Measurements from ENCODE around the gene ADK. TPM values are rescaled to one million over a fixed set of nuclear protein-coding genes. Genes with fewer than 3 reads are reported as not detected.

The ADK gene
- total and polyA plus RNA-seq, 2 donors (not counting 1 experiment from before 2014, with no cell fraction given), result 25.3 to 47.8 TPM

DNA sequence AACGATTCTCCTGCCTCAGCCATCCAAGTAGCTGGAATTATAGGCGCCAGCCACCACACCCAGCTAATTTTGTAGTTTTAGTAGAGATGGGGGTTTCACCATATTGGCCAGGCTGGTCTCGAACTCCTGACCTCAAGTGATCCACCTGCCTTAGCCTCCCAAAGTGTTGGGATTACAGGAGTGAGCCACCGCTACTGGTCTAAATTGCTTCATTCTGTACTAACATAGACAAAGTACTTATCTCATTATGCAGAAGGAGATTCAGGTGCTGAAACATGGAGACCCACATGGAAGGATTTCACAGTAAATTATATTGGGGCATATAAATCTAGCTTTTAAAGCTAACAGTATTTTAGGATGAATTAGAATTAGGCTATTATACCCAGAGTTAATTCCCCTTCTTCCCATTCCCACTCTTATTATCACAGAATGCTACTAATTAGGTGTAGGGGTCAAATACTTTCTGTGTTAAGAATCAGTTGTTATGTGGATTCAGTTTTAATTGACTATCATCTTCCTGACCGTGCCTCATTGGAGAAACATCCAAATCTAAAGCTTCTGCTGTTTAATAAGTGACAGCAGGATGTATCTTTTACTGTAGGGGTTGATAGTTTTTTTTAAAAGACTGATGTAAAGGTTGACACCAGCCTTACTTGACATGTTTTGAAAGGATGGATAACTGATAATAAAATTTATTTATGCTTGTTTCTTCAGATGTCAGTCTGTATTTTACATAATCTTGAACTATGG, 27.2 kb downstream of the ADK start:
- Histone ChIP-seq H3K9me3 (ENCODE audit: control insufficient read depth, insufficient read depth, low read depth, low read length) (no peaks in the 10 kb centered on the region), H3K27me3 (ENCODE audit: control insufficient read depth, insufficient read depth, low read length) (no peaks in the 10 kb centered on the region), H2AFZ (ENCODE audit: low read length) (no peak overlapping the region), H3K27ac (ENCODE audit: insufficient read depth, low read length) (no peak overlapping the region), H3K4me3 (replicated peaks in 1 of 4; ENCODE audit: control extremely low read depth in 1 of 4, insufficient read depth in 1 of 4, low read depth in 3 of 4, low read length in 4 of 4) (no peak overlapping the region), H3K9ac (ENCODE audit: insufficient read depth, low read length) (no peak overlapping the region), H4K20me1 (ENCODE audit: control insufficient read depth, extremely low read depth, insufficient read depth, low read length) (no peaks in the 10 kb centered on the region), H3K4me1 (ENCODE audit: control insufficient read depth, extremely low read depth, insufficient read depth, low read length) (no peaks in the 10 kb centered on the region), H3K36me3 (ENCODE audit: control insufficient read depth, insufficient read depth, low read length) (no peaks in the 10 kb centered on the region), H3K79me2 (ENCODE audit: control insufficient read depth, insufficient read depth, low read length) (peaks cover 43% of the 10 kb centered on the region), H3K4me2 (ENCODE audit: extremely low read depth, insufficient read depth, low read length) (no peak overlapping the region)
- TF ChIP-seq, protein P1, sequence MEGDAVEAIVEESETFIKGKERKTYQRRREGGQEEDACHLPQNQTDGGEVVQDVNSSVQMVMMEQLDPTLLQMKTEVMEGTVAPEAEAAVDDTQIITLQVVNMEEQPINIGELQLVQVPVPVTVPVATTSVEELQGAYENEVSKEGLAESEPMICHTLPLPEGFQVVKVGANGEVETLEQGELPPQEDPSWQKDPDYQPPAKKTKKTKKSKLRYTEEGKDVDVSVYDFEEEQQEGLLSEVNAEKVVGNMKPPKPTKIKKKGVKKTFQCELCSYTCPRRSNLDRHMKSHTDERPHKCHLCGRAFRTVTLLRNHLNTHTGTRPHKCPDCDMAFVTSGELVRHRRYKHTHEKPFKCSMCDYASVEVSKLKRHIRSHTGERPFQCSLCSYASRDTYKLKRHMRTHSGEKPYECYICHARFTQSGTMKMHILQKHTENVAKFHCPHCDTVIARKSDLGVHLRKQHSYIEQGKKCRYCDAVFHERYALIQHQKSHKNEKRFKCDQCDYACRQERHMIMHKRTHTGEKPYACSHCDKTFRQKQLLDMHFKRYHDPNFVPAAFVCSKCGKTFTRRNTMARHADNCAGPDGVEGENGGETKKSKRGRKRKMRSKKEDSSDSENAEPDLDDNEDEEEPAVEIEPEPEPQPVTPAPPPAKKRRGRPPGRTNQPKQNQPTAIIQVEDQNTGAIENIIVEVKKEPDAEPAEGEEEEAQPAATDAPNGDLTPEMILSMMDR (conservative IDR thresholded peaks at IDR 0.05 in 1 of 2, IDR thresholded peaks at IDR 0.05 in 1 of 2; ENCODE audit: low read depth in 1 of 2, low read length in 2 of 2), result no peak
- TF ChIP-seq EZH2 (IDR thresholded peaks at IDR 0.05; ENCODE audit: low read length, missing control alignments), result no peak
- no peak for DNase-seq (ENCODE audit: low read depth in 2 of 2)

DNA sequence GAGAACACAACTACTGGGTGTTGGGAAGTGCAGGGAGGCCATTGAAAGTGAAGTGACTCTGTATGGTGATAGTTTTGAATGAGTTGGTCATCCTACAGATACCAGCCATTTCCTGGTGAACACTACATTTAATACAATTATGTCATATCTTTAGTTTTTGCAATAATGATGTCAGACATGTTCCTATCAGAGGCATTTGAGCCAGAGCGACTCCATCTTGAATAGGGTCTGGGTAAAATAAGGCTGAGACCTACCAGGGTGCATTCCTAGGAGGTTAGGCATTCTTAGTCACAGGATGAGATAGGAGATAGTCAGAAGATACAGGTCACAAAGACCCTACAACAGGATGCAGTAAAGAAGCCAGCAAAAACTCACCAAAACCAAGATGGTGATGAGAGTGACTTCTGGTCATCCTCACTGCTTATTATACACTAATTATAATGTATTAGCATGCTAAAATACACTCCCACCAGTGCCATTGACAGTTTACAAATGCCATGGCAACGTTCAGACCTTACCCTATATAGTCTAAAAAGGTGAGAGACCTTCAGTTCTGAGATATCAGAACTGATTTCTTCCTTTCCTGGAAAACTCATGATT, 28.2 kb downstream of the ADK start:
- TF ChIP-seq, protein P1 (conservative IDR thresholded peaks at IDR 0.05 in 1 of 2, IDR thresholded peaks at IDR 0.05 in 1 of 2; ENCODE audit: low read depth in 1 of 2, low read length in 2 of 2), result no peak
- TF ChIP-seq EZH2 (IDR thresholded peaks at IDR 0.05; ENCODE audit: low read length, missing control alignments), result no peak
- Histone ChIP-seq H3K4me3 (replicated peaks in 1 of 4; ENCODE audit: control extremely low read depth in 1 of 4, insufficient read depth in 1 of 4, low read depth in 3 of 4, low read length in 4 of 4) (no peak overlapping the region), H3K36me3 (ENCODE audit: control insufficient read depth, insufficient read depth, low read length) (no peaks in the 10 kb centered on the region), H2AFZ (ENCODE audit: low read length) (no peak overlapping the region), H3K79me2 (ENCODE audit: control insufficient read depth, insufficient read depth, low read length) (peaks cover 50% of the 10 kb centered on the region), H3K9me3 (ENCODE audit: control insufficient read depth, insufficient read depth, low read depth, low read length) (no peaks in the 10 kb centered on the region), H3K27ac (ENCODE audit: insufficient read depth, low read length) (no peak overlapping the region), H3K4me1 (ENCODE audit: control insufficient read depth, extremely low read depth, insufficient read depth, low read length) (no peaks in the 10 kb centered on the region), H3K9ac (ENCODE audit: insufficient read depth, low read length) (no peak overlapping the region), H3K27me3 (ENCODE audit: control insufficient read depth, insufficient read depth, low read length) (no peaks in the 10 kb centered on the region), H4K20me1 (ENCODE audit: control insufficient read depth, extremely low read depth, insufficient read depth, low read length) (no peaks in the 10 kb centered on the region), H3K4me2 (ENCODE audit: extremely low read depth, insufficient read depth, low read length) (no peak overlapping the region)
- peak in 1 of 2 donors; percentile 2 for DNase-seq (ENCODE audit: low read depth in 2 of 2)

DNA sequence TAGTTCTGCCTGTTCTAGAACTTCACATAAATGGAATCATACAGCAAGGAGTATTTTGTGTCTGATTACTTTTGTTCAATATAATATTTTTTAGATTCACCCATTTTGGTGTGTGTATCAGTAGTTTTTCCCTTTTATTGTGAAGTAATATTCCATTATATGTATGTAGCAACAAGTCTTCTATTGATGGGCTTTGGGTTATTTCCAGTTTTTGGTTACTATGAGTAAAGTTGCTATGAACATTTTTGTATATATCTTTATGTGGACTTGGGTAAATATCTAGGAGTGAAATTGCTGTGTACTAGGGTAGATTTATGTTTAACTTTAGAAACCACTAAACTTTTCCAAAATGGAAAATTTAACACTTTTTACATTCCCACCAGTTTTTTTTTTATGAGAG, 35.7 kb downstream of the ADK start:
- TF ChIP-seq, protein P1 (conservative IDR thresholded peaks at IDR 0.05 in 1 of 2, IDR thresholded peaks at IDR 0.05 in 1 of 2; ENCODE audit: low read depth in 1 of 2, low read length in 2 of 2), result no peak
- no peak for TF ChIP-seq EZH2 (IDR thresholded peaks at IDR 0.05; ENCODE audit: low read length, missing control alignments)
- H3K9me3 ChIP-seq (ENCODE audit: control insufficient read depth, insufficient read depth, low read depth, low read length), result no peaks in the 10 kb centered on the region
- no peak overlapping the region for H3K4me3 ChIP-seq (replicated peaks in 1 of 4; ENCODE audit: control extremely low read depth in 1 of 4, insufficient read depth in 1 of 4, low read depth in 3 of 4, low read length in 4 of 4)
- no peak overlapping the region for H3K9ac ChIP-seq (ENCODE audit: insufficient read depth, low read length)
- no peak overlapping the region for H3K27ac ChIP-seq (ENCODE audit: insufficient read depth, low read length)
- H3K36me3 ChIP-seq (ENCODE audit: control insufficient read depth, insufficient read depth, low read length), result no peaks in the 10 kb centered on the region
- peaks cover 6% of the 10 kb centered on the region for H3K4me1 ChIP-seq (ENCODE audit: control insufficient read depth, extremely low read depth, insufficient read depth, low read length)
- H3K79me2 ChIP-seq (ENCODE audit: control insufficient read depth, insufficient read depth, low read length), result peaks cover 60% of the 10 kb centered on the region
- no peaks in the 10 kb centered on the region for H4K20me1 ChIP-seq (ENCODE audit: control insufficient read depth, extremely low read depth, insufficient read depth, low read length)
- DNase-seq (ENCODE audit: low read depth in 2 of 2), result peak in 1 of 2 donors; percentile 65
- H3K27me3 ChIP-seq (ENCODE audit: control insufficient read depth, insufficient read depth, low read length), result no peaks in the 10 kb centered on the region
- H2AFZ ChIP-seq (ENCODE audit: low read length), result no peak overlapping the region
- no peak overlapping the region for H3K4me2 ChIP-seq (ENCODE audit: extremely low read depth, insufficient read depth, low read length)

Measured in fibroblast of lung (primary cell).